ENCODE measurements around the gene PDE7B. TPM values are rescaled to one million over a fixed set of nuclear protein-coding genes. Genes with fewer than 3 reads are reported as not detected.

The PDE7B gene
- total RNA-seq, 1 experiment from 2014 or later = 0.03 TPM

DNA sequence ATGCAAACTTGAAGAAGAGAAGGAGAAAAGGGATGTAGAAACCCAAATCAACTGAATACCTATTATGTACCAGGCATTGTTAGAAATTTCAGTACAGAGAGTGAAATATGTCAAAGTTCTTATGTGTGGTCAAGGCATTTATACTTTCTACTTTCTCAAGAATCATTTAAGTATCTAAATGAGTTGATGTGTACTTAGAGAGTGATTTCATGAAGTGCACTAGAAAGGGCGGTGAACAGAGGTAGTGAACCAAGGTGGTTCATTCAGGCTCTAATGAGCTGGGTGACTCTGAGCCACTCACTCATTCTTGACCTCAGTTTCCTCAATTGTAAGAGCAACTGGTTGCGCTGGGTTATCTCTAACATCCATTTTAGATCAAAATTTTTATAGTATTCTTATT, 3.3 kb downstream of the PDE7B start:
- Histone ChIP-seq H3K36me3 (ENCODE audit: control insufficient read depth, insufficient read depth, low read length) (no peaks in the 10 kb centered on the region), H3K27ac (ENCODE audit: low read length) (no peak overlapping the region), H3K9me3 (ENCODE audit: control insufficient read depth, insufficient read depth, low read depth, low read length) (no peaks in the 10 kb centered on the region), H3K4me3 (ENCODE audit: low read depth in 2 of 2, low read length in 2 of 2) (no peak overlapping the region), H3K27me3 (ENCODE audit: control insufficient read depth, insufficient read depth, low read length) (no peaks in the 10 kb centered on the region), H3K4me1 (ENCODE audit: control insufficient read depth, insufficient read depth, low read length) (no peaks in the 10 kb centered on the region)
- POLR2A ChIA-PET = no interaction called here
- BruUV-seq (replicated peaks) = no TSS peak
- CTCF ChIA-PET = no interaction called here
- no peak for ATAC-seq
- TF ChIP-seq POLR2AphosphoS5 (IDR thresholded peaks at IDR 0.05; ENCODE audit: low read depth, low read length) (no peak), SIN3A (IDR thresholded peaks at IDR 0.05; ENCODE audit: borderline replicate concordance, insufficient read depth, low read depth, low read length) (no peak), REST (IDR thresholded peaks at IDR 0.05; ENCODE audit: insufficient read depth in 1 of 2, low read depth in 2 of 2, low read length in 1 of 2) (no peak), TCF7L2 (IDR thresholded peaks at IDR 0.05; ENCODE audit: low read depth, low read length) (no peak)
- TF ChIP-seq, protein P1, sequence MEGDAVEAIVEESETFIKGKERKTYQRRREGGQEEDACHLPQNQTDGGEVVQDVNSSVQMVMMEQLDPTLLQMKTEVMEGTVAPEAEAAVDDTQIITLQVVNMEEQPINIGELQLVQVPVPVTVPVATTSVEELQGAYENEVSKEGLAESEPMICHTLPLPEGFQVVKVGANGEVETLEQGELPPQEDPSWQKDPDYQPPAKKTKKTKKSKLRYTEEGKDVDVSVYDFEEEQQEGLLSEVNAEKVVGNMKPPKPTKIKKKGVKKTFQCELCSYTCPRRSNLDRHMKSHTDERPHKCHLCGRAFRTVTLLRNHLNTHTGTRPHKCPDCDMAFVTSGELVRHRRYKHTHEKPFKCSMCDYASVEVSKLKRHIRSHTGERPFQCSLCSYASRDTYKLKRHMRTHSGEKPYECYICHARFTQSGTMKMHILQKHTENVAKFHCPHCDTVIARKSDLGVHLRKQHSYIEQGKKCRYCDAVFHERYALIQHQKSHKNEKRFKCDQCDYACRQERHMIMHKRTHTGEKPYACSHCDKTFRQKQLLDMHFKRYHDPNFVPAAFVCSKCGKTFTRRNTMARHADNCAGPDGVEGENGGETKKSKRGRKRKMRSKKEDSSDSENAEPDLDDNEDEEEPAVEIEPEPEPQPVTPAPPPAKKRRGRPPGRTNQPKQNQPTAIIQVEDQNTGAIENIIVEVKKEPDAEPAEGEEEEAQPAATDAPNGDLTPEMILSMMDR (IDR thresholded peaks at IDR 0.05) = no peak
- in situ Hi-C loops (cut with HindIII; ENCODE audit: low pct_unique_long_range_greater_than_20kb, low sequenced_read_pairs) = no loop called here
- no peak for DNase-seq (ENCODE audit: low read depth, low spot score)
- intact Hi-C loops (cut with micrococcal nuclease; ENCODE audit: unreplicated experiment) = no loop called here

DNA sequence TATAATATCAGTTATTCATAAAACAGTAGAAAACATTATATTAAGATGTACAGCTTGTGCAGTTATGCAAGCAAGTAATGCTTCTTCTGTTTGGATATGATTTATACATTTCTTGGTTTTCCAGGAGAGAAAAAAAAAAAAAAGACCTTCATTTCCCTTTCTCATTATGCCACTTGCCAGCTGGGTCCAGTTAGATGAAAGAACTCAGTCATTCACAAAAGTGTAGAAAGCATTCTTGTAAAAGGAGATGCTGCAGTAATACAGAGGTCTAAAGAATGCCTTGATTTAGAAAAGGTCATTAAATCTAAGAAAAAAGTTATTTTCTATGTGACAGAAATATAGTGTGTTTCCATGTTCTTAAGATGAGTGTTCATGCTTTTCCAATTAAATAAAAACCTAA, 7.4 kb downstream of the PDE7B start:
- Histone ChIP-seq H3K36me3 (ENCODE audit: control insufficient read depth, insufficient read depth, low read length) (no peaks in the 10 kb centered on the region), H3K4me1 (ENCODE audit: control insufficient read depth, insufficient read depth, low read length) (no peaks in the 10 kb centered on the region), H3K4me3 (ENCODE audit: low read depth in 2 of 2, low read length in 2 of 2) (no peak overlapping the region), H3K27me3 (ENCODE audit: control insufficient read depth, insufficient read depth, low read length) (no peaks in the 10 kb centered on the region), H3K9me3 (ENCODE audit: control insufficient read depth, insufficient read depth, low read depth, low read length) (no peaks in the 10 kb centered on the region), H3K27ac (ENCODE audit: low read length) (no peak overlapping the region)
- DNase-seq (ENCODE audit: low read depth, low spot score) (no peak), ATAC-seq (no peak)
- intact Hi-C loops (cut with micrococcal nuclease; ENCODE audit: unreplicated experiment) (no loop called here), in situ Hi-C loops (cut with HindIII; ENCODE audit: low pct_unique_long_range_greater_than_20kb, low sequenced_read_pairs) (no loop called here)
- POLR2A ChIA-PET = no interaction called here
- no TSS peak for BruUV-seq (replicated peaks)
- CTCF ChIA-PET = no interaction called here
- no peak for TF ChIP-seq TCF7L2 (IDR thresholded peaks at IDR 0.05; ENCODE audit: low read depth, low read length)
- TF ChIP-seq, protein P1 (IDR thresholded peaks at IDR 0.05) = no peak
- TF ChIP-seq REST (IDR thresholded peaks at IDR 0.05; ENCODE audit: insufficient read depth in 1 of 2, low read depth in 2 of 2, low read length in 1 of 2) = no peak
- no peak for TF ChIP-seq POLR2AphosphoS5 (IDR thresholded peaks at IDR 0.05; ENCODE audit: low read depth, low read length)
- TF ChIP-seq SIN3A (IDR thresholded peaks at IDR 0.05; ENCODE audit: borderline replicate concordance, insufficient read depth, low read depth, low read length) = no peak

Measured in Panc1 (cell line).